GM20000 (cell line): ENCODE data around the gene LRIG2.

Experiments
- DNase-seq: peaks from one replicate; pipeline ENCODE4 v3.0.0; 2012; ENCODE audit warnings: low spot score
- TF ChIP-seq, protein P1 (sequence below): IDR thresholded peaks from 2 replicates; pipeline ENCODE4 v1.5.1; 2012; ENCODE audit warnings: mild to moderate bottlenecking, control low read depth; ENCODE audit errors: extremely low read depth, missing control alignments

Gene LRIG2

DNA sequence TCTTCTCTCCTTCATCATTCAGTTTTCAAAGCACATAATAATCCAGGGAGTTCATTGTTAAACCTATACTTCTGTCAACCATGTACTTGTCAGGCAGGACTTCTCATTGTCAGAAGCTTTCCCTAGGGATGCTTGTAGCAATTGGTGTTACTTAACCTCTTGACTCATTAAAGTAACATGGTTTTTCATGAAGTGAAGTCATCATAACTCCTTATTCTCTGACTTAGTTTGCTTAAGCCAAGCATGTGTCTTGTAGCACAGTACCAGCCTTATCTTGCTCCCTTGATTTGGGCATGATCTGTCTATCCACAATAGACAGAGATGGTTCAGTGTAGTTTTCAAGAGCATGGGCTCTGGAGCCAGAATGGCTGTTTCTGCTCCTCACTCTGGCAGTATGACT, 45.3 kb downstream of the LRIG2 start:
- TF ChIP-seq, protein P1, sequence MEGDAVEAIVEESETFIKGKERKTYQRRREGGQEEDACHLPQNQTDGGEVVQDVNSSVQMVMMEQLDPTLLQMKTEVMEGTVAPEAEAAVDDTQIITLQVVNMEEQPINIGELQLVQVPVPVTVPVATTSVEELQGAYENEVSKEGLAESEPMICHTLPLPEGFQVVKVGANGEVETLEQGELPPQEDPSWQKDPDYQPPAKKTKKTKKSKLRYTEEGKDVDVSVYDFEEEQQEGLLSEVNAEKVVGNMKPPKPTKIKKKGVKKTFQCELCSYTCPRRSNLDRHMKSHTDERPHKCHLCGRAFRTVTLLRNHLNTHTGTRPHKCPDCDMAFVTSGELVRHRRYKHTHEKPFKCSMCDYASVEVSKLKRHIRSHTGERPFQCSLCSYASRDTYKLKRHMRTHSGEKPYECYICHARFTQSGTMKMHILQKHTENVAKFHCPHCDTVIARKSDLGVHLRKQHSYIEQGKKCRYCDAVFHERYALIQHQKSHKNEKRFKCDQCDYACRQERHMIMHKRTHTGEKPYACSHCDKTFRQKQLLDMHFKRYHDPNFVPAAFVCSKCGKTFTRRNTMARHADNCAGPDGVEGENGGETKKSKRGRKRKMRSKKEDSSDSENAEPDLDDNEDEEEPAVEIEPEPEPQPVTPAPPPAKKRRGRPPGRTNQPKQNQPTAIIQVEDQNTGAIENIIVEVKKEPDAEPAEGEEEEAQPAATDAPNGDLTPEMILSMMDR: no peak
- no peak for DNase-seq

GRCh38 chr1:113123737-113124136, 50.7 kb downstream of the LRIG2 start:
- TF ChIP-seq, protein P1: no peak
- DNase-seq: no peak

- TF ChIP-seq, protein P1: no peak
- DNase-seq: no peak
Measured at GRCh38 chr1:113124366-113124765, 51.4 kb downstream of the LRIG2 start.

- no peak for DNase-seq
- TF ChIP-seq, protein P1: no peak
Measured at GRCh38 chr1:113125517-113125916, 52.5 kb downstream of the LRIG2 start.

GRCh38 chr1:113126207-113126606, 53.2 kb downstream of the LRIG2 start:
- DNase-seq: no peak
- TF ChIP-seq, protein P1: no peak

DNA sequence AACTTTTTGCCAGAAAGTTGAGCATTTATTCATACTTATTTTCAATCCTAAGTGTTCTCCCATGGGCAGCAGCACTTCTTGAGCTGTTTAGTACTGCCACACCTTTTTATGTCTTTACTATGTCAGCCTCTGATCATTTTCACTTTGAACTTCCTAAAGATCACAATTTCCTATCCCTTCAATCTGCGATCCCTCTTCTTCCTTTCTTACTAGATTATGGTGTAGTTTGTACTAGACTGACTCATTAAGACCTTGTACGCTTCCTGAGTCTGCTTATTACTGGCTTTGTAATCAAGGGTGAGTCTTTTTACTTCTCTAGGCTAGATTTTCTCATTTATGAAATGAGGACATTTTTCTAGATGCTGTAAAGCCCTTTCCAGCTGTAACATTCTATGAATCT, 55.1 kb downstream of the LRIG2 start:
- TF ChIP-seq, protein P1: no peak
- DNase-seq: no peak

GRCh38 chr1:113129529-113130185, 56.7 kb downstream of the LRIG2 start:
- no peak for DNase-seq
- TF ChIP-seq, protein P1: no peak
